HG03439 (cell line): ENCODE data around the gene UBE2L5.

ENCODE experiments used
- ATAC-seq: cut with Tn5 transposase; IDR thresholded peaks from one replicate; pipeline ENCODE4 v1.9.1; 2021; ENCODE audit warnings: mild to moderate bottlenecking, moderate library complexity; ENCODE audit not compliant: unreplicated experiment

The UBE2L5 gene

GRCh38 chr13:30466841-30467252 is 44.6 kb downstream of the UBE2L5 start:
- ATAC-seq = no peak

GRCh38 chr13:30473675-30474074 is 51.4 kb downstream of the UBE2L5 start:
- ATAC-seq = no peak

- peak; percentile 86 for ATAC-seq
Observed at GRCh38 chr13:30477346-30478195, 55.3 kb downstream of the UBE2L5 start.
